SW 1271 (cell line): ENCODE data around the gene PKD1.

Experiments used
- DNase-seq, 2 experiments: peaks; one replicate each; lab custom pipeline; 2025; lab: John Stamatoyannopoulos, UW

PKD1 gene

GRCh38 chr16:2074071-2074470 is 61.6 kb downstream of the PKD1 start:
- no peak for DNase-seq

GRCh38 chr16:2072926-2073325 is 62.8 kb downstream of the PKD1 start:
- DNase-seq, result no peak

- no peak for DNase-seq
Measured at GRCh38 chr16:2071454-2072202, 64.1 kb downstream of the PKD1 start.

GRCh38 chr16:2070576-2071453 is 64.9 kb downstream of the PKD1 start:
- DNase-seq, result no peak

GRCh38 chr16:2066139-2066538 is 69.6 kb downstream of the PKD1 start:
- no peak for DNase-seq

GRCh38 chr16:2064368-2064945 is 71.2 kb downstream of the PKD1 start:
- no peak for DNase-seq

GRCh38 chr16:2063861-2064260 is 71.8 kb downstream of the PKD1 start:
- no peak for DNase-seq

GRCh38 chr16:2062801-2063200 is 72.9 kb downstream of the PKD1 start:
- no peak for DNase-seq

GRCh38 chr16:2061526-2061925 is 74.2 kb downstream of the PKD1 start:
- DNase-seq, result no peak

GRCh38 chr16:2061023-2061422 is 74.7 kb downstream of the PKD1 start:
- no peak for DNase-seq

GRCh38 chr16:2060346-2060745 is 75.4 kb downstream of the PKD1 start:
- no peak for DNase-seq

GRCh38 chr16:2058872-2059271 is 76.8 kb downstream of the PKD1 start:
- no peak for DNase-seq

GRCh38 chr16:2058420-2058819 is 77.3 kb downstream of the PKD1 start:
- DNase-seq, result no peak

- no peak for DNase-seq
Measured at GRCh38 chr16:2057438-2057837, 78.3 kb downstream of the PKD1 start.

GRCh38 chr16:2056681-2057407 is 78.9 kb downstream of the PKD1 start:
- DNase-seq, result peak in 1 of 2 experiments; percentile 8

GRCh38 chr16:2056077-2056476 is 79.6 kb downstream of the PKD1 start:
- no peak for DNase-seq

- DNase-seq, result no peak
Measured at GRCh38 chr16:2054543-2055245, 81.0 kb downstream of the PKD1 start.

GRCh38 chr16:2053897-2054296 is 81.8 kb downstream of the PKD1 start:
- DNase-seq, result no peak

GRCh38 chr16:2053211-2053610 is 82.5 kb downstream of the PKD1 start:
- DNase-seq, result no peak

GRCh38 chr16:2048116-2048543 is 87.6 kb downstream of the PKD1 start:
- no peak for DNase-seq

GRCh38 chr16:2047330-2048115 is 88.2 kb downstream of the PKD1 start, which contains the start of the genes NTHL1 and TSC2:
NTHL1 (minus strand) TSS chr16:2047834; CDS start chr16:2047823, 11 bp downstream.
TSC2 (plus strand) TSS chr16:2047985; CDS start chr16:2048616, 631 bp downstream.
- peak; percentile 60 to 87 for DNase-seq
